ENCODE results near the gene ESD. TPM values are rescaled to one million over a fixed set of nuclear protein-coding genes. Genes with fewer than 3 reads are reported as not detected.

ESD gene
- total RNA-seq, 1 donor from 2014 or later, result 126 TPM

GRCh38 chr13:46735425-46735824 is 61.5 kb downstream of the ESD start:
- intact Hi-C loops (cut with micrococcal nuclease), result no loop called here
- H3K9me3 Mint-ChIP-seq, result no peaks in the 10 kb centered on the region
- peaks cover 36% of the 10 kb centered on the region for H3K36me3 Mint-ChIP-seq (ENCODE audit: low read depth)
- H3K27me3 Mint-ChIP-seq (ENCODE audit: low read depth), result no peaks in the 10 kb centered on the region
- H3K4me1 Mint-ChIP-seq (ENCODE audit: low read depth), result no peaks in the 10 kb centered on the region
- DNase-seq (ENCODE audit: low spot score), result no peak
- no peak overlapping the region for H3K27ac Mint-ChIP-seq
- no peak overlapping the region for H3K4me3 Mint-ChIP-seq (ENCODE audit: low read depth)

- Mint-ChIP-seq H3K4me1 (ENCODE audit: low read depth) (peaks cover 4% of the 10 kb centered on the region), H3K36me3 (ENCODE audit: low read depth) (peaks cover 57% of the 10 kb centered on the region), H3K4me3 (ENCODE audit: low read depth) (no peak overlapping the region), H3K27ac (no peak overlapping the region), H3K27me3 (ENCODE audit: low read depth) (no peaks in the 10 kb centered on the region), H3K9me3 (no peaks in the 10 kb centered on the region)
- no peak for DNase-seq (ENCODE audit: low spot score)
- intact Hi-C loops (cut with micrococcal nuclease), result no loop called here
Observed at GRCh38 chr13:46731535-46731934, 65.4 kb downstream of the ESD start.

GRCh38 chr13:46728777-46729176 is 68.2 kb downstream of the ESD start:
- intact Hi-C loops (cut with micrococcal nuclease), result no loop called here
- Mint-ChIP-seq H3K4me1 (ENCODE audit: low read depth) (peaks cover 15% of the 10 kb centered on the region), H3K27me3 (ENCODE audit: low read depth) (no peaks in the 10 kb centered on the region), H3K27ac (no peak overlapping the region), H3K4me3 (ENCODE audit: low read depth) (no peak overlapping the region), H3K9me3 (no peaks in the 10 kb centered on the region), H3K36me3 (ENCODE audit: low read depth) (peaks cover 66% of the 10 kb centered on the region)
- no peak for DNase-seq (ENCODE audit: low spot score)

- no peaks in the 10 kb centered on the region for H3K9me3 Mint-ChIP-seq
- intact Hi-C loops (cut with micrococcal nuclease), result no loop called here
- no peak overlapping the region for H3K4me3 Mint-ChIP-seq (ENCODE audit: low read depth)
- no peaks in the 10 kb centered on the region for H3K27me3 Mint-ChIP-seq (ENCODE audit: low read depth)
- H3K36me3 Mint-ChIP-seq (ENCODE audit: low read depth), result peaks cover 68% of the 10 kb centered on the region
- H3K27ac Mint-ChIP-seq, result no peak overlapping the region
- peaks cover 18% of the 10 kb centered on the region for H3K4me1 Mint-ChIP-seq (ENCODE audit: low read depth)
- DNase-seq (ENCODE audit: low spot score), result no peak
Observed at GRCh38 chr13:46726347-46726746, 70.6 kb downstream of the ESD start.

Other genes with a start within 250 kb of the ESD start
- 16.9 and 17.8 TPM in 2 replicates for gene LRCH1, start 244.0 kb downstream of the ESD start, total RNA-seq
- not detected in 2 replicates for gene HTR2A, start 99.9 kb upstream of the ESD start, total RNA-seq

All from activated T-helper 2 cell treated with anti-CD3 and anti-CD28 coated beads, Interferon-gamma antibody, Interleukin-2, Interleukin-4, amounts not matched to agents 10 μg/mL and 5 μg/mL and 100 μg/mL, durations not matched to agents 14 hours and 24 hours and 36 hours (primary cell).